CD4-positive, alpha-beta T cell (primary cell): ENCODE results near the gene CYP4A22. TPM values are rescaled to one million over a fixed set of nuclear protein-coding genes. Genes with fewer than 3 reads are reported as not detected.

Experiments
- ATAC-seq: fragments of 200-7000 bp; cut with Tn5 transposase; one replicate; pipeline ENCODE4 v1.10.0; 2022; ENCODE audit warnings: mild to moderate bottlenecking; ENCODE audit not compliant: poor library complexity
- CTCF ChIA-PET: fragments of 350-600 bp; sonication (Branson Sonifier 250); formaldehyde crosslinking; loops from one replicate; lab custom pipeline; 2021; ENCODE audit warnings: antibody characterized with exemption, inconsistent platforms; lab: Charles Lee
- POLR2A ChIA-PET: fragments of 350-600 bp; sonication (Branson Sonifier 250); formaldehyde crosslinking; loops from one replicate; lab custom pipeline; 2021; ENCODE audit warnings: antibody characterized with exemption, inconsistent platforms; lab: Charles Lee
- DNase-seq, 14 experiments: peaks; one replicate each; pipeline ENCODE4 v3.0.0-alpha.2; 2013 to 2020; ENCODE audit warnings: mixed read lengths in 2 of 14
- H3K27ac ChIP-seq, 2 donors: one replicate each; pipeline versions ENCODE4 v1.5.1 to v1.7.0; 2013; ENCODE audit warnings: low read length in 2 of 2, low read depth in 1 of 2, mild to moderate bottlenecking in 1 of 2
- H3K27me3 ChIP-seq, 2 experiments: 1 replicate in 1 of 2; 2 replicates in 1 of 2; pipeline versions ENCODE4 v1.6.1 to v1.7.0; 2013; ENCODE audit warnings: low read length in 2 of 2, control low read depth in 1 of 2, mild to moderate bottlenecking in 1 of 2, moderate library complexity in 1 of 2; ENCODE audit not compliant: insufficient read depth in 2 of 2, control insufficient read depth in 1 of 2
- H3K36me3 ChIP-seq: one replicate; pipeline ENCODE4 v1.6.1; 2013; ENCODE audit warnings: low read length, control low read depth; ENCODE audit not compliant: insufficient read depth
- H3K4me1 ChIP-seq: one replicate; pipeline ENCODE4 v1.6.1; 2013; ENCODE audit warnings: low read length, control low read depth; ENCODE audit not compliant: insufficient read depth
- H3K4me3 ChIP-seq: one replicate; pipeline ENCODE4 v1.5.1; 2013; ENCODE audit warnings: mild to moderate bottlenecking, low read length, moderate library complexity
- H3K9me3 ChIP-seq, 2 experiments: 1 replicate in 1 of 2; 2 replicates in 1 of 2; pipeline versions ENCODE4 v1.6.1 to v1.7.0; 2013; ENCODE audit warnings: low read length in 2 of 2, mild to moderate bottlenecking in 2 of 2, control low read depth in 1 of 2, moderate library complexity in 1 of 2; ENCODE audit not compliant: control insufficient read depth in 1 of 2, insufficient read depth in 1 of 2
- H3K27ac Mint-ChIP-seq: one replicate; pipeline ENCODE4 v1.8.0; 2020; ENCODE audit warnings: mixed read lengths
- H3K27me3 Mint-ChIP-seq: one replicate; pipeline ENCODE4 v1.8.0; 2021; ENCODE audit warnings: mixed read lengths
- H3K36me3 Mint-ChIP-seq: one replicate; pipeline ENCODE4 v1.8.0; 2021; ENCODE audit warnings: low read depth, mixed read lengths
- H3K4me1 Mint-ChIP-seq: one replicate; pipeline ENCODE4 v1.8.0; 2021; ENCODE audit warnings: low read depth, mixed read lengths
- H3K4me3 Mint-ChIP-seq: one replicate; pipeline ENCODE4 v1.8.0; 2020; ENCODE audit warnings: mild to moderate bottlenecking, mixed read lengths
- H3K9me3 Mint-ChIP-seq: one replicate; pipeline ENCODE4 v1.8.0; 2020; ENCODE audit warnings: mixed read lengths
- intact Hi-C, 2 experiments: fragments of 100-400 bp; cut with DNase I in 1 of 2; cut with micrococcal nuclease in 1 of 2; formaldehyde crosslinking; loops; one replicate each; pipeline versions ENCODE4 v1.15.1 to v1.9.0; 2023 to 2025; cut with DNase I, micrococcal nuclease
- total RNA-seq, 174 experiments: library from RNA in 2 of 174; stranded (reverse) in 2 of 174; gene quantifications; one replicate each; pipeline ENCODE4 v1.2.3 and lab custom pipeline; 2021 to 2026
- TF ChIP-seq, protein P1 (sequence below): fragments of 200-600 bp; IDR thresholded peaks from one replicate; pipeline ENCODE4 v1.8.0; 2022; ENCODE audit warnings: antibody characterized with exemption, mild to moderate bottlenecking

CYP4A22 gene
- total RNA-seq, 2 experiments from 2014 or later, result not detected

DNA sequence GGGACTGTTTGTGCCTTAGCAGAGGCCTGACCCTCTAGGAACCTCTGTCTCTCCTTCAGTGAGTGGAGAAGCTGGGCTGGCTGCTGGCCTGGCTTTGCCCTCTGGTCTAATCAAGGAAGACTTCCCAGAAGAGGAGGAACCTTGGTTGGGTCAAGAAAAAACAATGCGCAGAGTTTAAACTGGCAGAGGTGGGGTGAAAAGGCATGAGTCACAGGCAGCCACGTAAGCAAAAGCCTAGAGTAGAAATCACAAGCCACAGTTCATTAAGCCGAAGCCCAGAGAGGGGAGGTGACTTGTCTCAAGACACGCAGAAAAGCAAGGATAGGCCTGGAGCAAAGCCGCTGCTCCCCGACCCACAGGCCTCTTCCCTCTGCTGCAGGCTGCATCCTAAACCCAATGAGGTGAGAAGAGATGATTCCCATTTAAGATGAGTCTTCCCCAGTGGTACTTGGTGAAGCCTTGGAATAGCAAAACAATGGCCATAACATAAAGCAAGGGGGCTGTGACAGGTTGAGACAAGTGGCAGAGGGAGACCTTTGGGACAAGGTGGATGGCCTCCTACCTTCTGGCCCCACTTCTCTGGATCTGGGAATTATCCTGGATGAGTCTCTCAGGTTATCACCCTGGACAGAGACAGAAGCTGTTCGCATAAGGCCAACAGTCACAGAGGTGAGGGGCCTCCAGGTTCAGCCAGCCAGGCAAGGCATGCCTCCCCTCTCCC lies 44.9 kb downstream of the CYP4A22 start:
- Mint-ChIP-seq H3K27me3 (peaks cover 58% of the 10 kb centered on the region), H3K36me3 (no peaks in the 10 kb centered on the region), H3K27ac (no peak overlapping the region), H3K4me1 (peaks cover 9% of the 10 kb centered on the region), H3K4me3 (no peak overlapping the region), H3K9me3 (no peaks in the 10 kb centered on the region)
- Histone ChIP-seq H3K4me3 (no peak overlapping the region), H3K27me3 (peaks cover 16 to 22% of the 10 kb centered on the region in 2 experiments), H3K27ac (no peak overlapping the region), H3K9me3 (no peaks in the 10 kb centered on the region), H3K4me1 (peaks cover 11% of the 10 kb centered on the region), H3K36me3 (no peaks in the 10 kb centered on the region)
- DNase-seq, result no peak
- intact Hi-C loops, result no loop called here
- ChIA-PET CTCF (no interaction called here), POLR2A (no interaction called here)
- TF ChIP-seq, protein P1, sequence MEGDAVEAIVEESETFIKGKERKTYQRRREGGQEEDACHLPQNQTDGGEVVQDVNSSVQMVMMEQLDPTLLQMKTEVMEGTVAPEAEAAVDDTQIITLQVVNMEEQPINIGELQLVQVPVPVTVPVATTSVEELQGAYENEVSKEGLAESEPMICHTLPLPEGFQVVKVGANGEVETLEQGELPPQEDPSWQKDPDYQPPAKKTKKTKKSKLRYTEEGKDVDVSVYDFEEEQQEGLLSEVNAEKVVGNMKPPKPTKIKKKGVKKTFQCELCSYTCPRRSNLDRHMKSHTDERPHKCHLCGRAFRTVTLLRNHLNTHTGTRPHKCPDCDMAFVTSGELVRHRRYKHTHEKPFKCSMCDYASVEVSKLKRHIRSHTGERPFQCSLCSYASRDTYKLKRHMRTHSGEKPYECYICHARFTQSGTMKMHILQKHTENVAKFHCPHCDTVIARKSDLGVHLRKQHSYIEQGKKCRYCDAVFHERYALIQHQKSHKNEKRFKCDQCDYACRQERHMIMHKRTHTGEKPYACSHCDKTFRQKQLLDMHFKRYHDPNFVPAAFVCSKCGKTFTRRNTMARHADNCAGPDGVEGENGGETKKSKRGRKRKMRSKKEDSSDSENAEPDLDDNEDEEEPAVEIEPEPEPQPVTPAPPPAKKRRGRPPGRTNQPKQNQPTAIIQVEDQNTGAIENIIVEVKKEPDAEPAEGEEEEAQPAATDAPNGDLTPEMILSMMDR, result no peak
- no peak for ATAC-seq

DNA sequence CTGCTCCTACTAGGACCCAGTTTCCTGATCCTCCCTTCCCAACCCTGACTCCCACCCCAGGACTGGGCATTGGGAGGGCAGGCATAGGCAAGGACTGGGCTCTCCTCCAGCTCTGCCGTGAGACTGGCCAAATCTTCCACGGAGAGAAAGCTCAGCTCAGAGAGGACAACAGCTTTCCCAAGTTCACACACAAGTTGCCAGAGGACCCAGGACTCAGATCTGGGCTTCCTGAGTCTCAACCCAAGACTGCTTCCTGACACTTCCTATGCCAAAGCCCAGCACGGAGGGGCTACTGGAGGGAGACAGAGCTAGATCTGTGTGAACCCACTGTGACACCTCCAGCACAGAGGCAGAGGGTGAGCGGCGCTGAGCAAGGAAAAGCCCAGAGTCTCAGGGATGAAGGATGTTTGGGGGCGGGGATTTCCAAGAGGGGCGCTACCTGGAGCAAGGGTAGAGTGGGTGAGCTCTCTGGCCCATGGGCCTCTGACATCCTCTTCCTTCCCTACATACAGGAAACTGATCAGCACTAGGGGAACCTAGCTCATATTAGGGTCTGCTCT lies 45.5 kb downstream of the CYP4A22 start:
- H3K27ac ChIP-seq, result no peak overlapping the region
- no peak overlapping the region for H3K27ac Mint-ChIP-seq
- no peaks in the 10 kb centered on the region for H3K9me3 ChIP-seq
- H3K4me3 ChIP-seq, result no peak overlapping the region
- H3K27me3 Mint-ChIP-seq, result peaks cover 54% of the 10 kb centered on the region
- intact Hi-C loops, result no loop called here
- ChIA-PET CTCF (no interaction called here), POLR2A (no interaction called here)
- H3K4me1 ChIP-seq, result peaks cover 11% of the 10 kb centered on the region
- ATAC-seq, result no peak
- TF ChIP-seq, protein P1, result no peak
- peaks cover 9% of the 10 kb centered on the region for H3K4me1 Mint-ChIP-seq
- DNase-seq, result no peak
- no peaks in the 10 kb centered on the region for H3K36me3 ChIP-seq
- H3K4me3 Mint-ChIP-seq, result no peak overlapping the region
- H3K27me3 ChIP-seq, result peaks cover 16 to 22% of the 10 kb centered on the region in 2 experiments
- no peaks in the 10 kb centered on the region for H3K36me3 Mint-ChIP-seq
- H3K9me3 Mint-ChIP-seq, result no peaks in the 10 kb centered on the region

DNA sequence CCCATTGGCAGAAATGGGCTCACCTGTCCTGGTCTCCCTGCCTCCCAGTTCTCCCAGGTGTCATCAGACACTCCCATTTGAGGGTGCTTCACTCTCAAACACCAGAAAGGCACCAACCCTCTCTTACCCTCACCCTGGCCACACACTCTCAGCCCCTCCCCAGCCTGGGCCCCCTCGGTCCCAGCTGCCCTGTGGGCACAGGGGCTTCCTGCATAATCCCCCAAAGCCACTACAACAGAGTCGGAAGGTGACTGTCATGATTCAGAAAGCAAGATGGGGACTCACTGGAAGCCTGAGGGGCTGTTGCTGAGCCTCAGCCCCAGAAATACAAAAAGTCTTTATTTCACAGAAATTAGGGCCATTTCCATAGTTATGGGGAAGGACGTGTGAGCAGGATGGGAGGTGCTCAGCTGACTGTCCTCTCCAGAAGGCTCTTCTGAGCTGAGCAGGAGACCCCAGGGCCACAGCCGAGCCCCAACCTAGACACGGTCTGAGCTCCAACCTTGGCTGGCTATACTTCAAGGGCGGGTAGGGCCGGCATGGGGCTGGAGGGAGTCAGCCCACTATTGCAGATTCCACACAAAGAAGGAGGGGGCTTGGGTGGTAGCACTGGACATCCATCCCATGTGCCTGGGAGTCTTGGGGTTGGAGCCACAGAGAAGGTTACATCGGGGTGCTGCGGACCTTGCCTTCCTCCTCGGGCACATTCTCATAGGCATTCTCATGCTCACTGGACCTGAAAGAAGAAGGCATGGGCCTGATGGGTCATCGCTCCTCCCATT lies 46.3 kb downstream of the CYP4A22 start:
- TF ChIP-seq, protein P1, result no peak
- H3K9me3 Mint-ChIP-seq, result no peaks in the 10 kb centered on the region
- H3K4me1 ChIP-seq, result peaks cover 11% of the 10 kb centered on the region
- no peak overlapping the region for H3K4me3 ChIP-seq
- ChIA-PET CTCF (no interaction called here), POLR2A (no interaction called here)
- DNase-seq, result no peak
- H3K27ac ChIP-seq, result no peak overlapping the region
- peaks cover 50% of the 10 kb centered on the region for H3K27me3 Mint-ChIP-seq
- peaks cover 9% of the 10 kb centered on the region for H3K4me1 Mint-ChIP-seq
- H3K9me3 ChIP-seq, result no peaks in the 10 kb centered on the region
- no peak for ATAC-seq
- H3K4me3 Mint-ChIP-seq, result no peak overlapping the region
- intact Hi-C loops, result no loop called here
- H3K27me3 ChIP-seq, result peaks cover 16 to 22% of the 10 kb centered on the region in 2 experiments
- no peak overlapping the region for H3K27ac Mint-ChIP-seq
- no peaks in the 10 kb centered on the region for H3K36me3 ChIP-seq
- H3K36me3 Mint-ChIP-seq, result no peaks in the 10 kb centered on the region
